ENCODE data around the gene ESRRB.

The ESRRB gene

DNA sequence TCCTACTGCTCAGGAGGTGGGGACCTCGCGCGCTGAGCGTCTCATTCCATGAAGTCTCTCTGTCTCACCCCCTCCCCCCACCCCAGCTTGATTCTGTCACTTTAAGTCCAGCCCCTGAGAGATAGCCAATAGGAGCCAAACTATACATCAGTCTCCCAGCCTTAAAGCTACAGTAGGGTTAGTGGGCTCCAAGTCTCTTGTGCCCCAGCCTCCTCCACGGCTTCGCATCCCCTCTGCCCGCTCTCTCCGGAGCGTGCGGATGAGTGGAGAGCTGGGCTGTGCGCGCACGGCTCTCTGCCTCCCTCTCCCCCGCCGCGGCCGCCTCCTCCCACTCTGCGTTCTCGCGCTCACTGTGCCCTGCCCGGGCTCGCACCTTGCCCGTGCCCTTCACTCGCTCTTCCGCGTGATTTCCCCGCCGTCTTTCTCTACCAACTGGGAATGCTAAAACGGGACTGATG lies at the start of gene ESRRB:
Gene ESRRB, plus strand, starts transcription at position 191 of the 458 bp plus-strand sequence. Its CDS starts 265 bp downstream, at position 456.
- DNase-seq (ENCODE audit: low read depth): no peak

DNA sequence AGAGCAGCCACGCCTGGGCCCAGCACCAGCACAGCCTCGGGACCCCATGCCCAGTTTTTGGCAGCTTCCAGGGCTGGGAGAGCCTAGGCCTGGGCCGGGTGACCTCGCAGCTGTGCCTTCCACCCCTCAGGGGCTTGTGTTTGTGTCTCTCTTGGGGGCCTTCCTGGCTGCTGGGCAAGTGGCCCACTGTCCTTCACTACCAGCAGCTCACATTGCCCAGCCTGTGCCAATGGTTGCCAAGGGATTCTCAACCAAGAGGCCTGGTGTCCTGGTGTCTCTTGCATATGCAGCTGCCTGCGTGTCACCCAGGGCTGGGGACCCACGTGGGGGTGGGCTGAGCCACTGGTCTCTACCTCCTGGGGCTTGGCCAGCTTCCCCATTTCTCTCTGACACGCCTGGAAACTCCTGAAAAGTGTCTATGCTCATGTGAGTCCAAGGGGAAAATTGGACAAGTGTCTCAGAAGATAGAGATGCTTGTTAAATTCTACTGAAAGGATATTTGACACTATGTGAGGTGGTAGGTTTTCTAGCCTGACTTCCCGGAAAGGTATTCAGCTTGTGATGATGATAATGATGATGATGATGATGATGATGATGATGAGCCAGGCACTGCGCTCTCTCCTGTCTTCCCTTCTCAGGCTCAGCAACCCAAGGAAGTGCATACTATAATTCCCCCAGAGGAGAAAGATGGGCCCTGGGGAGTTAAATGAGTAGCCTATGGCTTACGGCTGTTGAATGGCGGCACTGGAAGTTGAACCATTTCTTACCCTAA lies 48.8 kb upstream of the ESRRB start:
- DNase-seq (ENCODE audit: low read depth): no peak

DNA sequence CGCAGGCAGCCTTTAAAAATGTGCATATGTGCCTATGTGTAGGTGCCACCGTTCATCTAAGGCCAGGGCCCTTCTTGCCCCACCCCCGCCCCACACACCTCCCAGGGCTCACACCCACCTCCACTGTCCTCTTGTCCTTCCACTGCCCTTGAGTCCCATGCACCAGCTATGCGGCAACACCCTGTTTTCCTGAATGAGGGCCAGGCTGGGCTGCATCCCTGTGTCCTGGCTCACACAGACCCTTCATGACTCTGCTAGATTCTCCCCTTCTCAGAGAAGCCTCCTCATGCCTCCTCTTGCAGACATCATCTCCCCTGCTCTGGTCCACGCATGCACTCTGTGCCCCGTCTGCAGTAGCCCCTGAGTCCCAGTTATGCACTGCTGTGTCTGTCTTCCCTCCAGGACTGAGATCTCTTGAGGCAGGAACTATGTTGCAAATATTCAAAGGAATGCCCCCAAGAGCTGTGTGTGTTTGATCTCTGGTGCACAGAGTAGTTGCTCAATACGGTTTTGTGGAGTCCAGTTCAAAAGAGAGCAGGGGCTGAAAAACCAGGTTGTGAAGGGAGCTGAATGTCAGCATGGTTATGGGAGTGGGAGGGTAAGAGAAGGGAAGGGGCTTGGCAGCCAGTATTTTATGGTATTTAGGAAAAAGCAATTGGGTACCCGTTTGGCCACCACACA lies 47.3 kb upstream of the ESRRB start:
- no peak for DNase-seq (ENCODE audit: low read depth)

DNA sequence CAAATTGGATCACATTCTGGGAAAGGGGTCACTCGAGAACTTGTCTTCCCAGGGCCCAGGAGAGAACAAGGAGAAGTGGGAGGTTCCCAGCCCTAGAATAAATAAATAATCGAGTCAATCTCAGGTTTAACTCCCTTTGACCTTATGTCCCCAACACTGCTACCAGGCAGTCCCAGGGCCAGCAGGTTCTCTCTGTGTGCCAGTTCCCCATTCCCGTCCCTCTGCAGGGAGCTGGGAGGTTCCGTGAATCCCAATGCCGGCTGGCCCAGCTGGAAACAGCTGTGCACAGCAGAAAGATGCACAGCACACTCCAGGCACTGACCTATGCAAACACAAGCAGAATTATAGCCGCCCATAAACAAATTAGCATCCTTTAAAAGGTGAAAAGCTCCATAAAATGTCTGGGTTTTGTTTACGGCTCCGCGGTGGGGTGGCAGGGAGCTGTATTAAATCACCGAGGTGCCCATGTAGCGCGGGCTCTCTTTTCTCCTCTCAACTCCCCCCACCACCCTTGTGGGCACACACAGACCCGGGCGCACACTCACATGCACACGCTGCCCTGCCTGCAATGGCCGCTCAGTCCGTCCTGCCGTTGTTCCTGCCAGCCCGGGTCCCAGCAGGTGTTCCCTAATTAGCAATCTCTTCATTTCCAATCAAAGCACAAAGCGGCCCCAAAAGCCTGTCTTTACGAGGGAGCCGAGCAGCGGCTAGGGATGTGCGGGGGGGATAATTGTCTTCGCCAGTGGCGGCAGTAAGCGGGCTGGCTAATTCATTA lies 46.6 kb upstream of the ESRRB start:
- DNase-seq (ENCODE audit: low read depth): no peak

DNA sequence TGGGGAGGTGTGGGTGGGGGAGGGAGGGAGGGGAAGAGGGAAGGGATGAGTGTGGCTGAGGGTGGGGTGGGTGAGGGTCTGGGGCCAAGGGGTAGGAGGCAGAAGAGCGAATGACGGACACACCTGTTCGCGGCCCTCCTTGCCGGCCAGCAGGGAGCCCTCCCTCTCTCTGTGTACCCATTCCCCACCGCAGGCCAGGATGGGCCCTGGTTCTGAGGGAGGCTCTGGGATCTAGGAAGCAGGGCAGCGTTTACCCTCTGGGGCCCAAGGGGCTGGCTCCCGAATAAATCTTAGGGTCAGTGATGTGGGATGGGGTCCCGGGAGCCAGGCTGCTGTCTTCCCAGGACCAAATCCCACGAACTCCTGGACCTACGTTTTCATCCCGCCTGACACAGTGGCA lies 46.0 kb upstream of the ESRRB start:
- no peak for DNase-seq (ENCODE audit: low read depth)

DNA sequence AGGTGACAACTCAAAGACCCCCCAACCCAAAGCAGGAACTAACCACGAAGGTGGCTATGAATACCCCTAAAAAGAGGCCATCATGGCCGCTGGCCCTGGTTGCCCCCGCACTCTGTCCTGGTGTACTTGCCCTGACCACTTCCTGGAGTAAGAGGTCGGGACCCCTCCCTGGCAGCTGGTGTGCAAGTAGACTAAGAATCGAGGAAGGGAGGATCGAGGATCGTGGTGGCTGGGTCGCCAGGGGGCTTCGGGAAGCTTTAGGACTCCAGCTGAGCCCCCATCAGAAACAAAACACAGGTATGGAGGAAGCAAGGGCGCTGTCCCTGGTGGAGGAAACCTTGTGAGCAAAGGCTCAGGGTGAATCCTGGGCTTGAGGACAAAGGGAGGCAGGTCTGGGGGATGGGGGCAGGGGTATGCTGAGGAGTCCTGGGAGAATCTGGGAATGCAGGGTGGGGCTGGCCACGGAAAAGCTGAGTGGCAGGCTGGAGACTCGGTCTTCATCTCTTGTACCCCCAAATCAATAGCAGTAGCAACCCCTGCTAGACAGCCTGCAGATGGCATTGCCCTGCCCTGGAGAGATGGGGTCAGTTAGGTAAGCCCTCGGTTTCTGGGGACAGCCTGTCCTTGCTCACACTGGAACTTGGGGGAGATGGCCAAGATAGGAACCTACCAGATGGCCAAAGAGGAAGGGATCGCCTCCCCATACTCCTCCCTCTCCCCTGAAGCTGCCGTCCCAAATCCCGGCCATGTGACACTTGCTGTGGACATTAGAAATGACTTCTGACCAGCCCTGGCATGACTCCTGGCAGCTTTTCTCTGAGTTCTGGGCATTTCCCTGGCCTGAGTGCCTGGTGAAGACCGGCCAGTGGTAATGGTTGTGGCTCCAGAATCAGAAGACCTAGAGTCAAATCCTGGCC lies 45.3 kb upstream of the ESRRB start:
- no peak for DNase-seq (ENCODE audit: low read depth)

DNA sequence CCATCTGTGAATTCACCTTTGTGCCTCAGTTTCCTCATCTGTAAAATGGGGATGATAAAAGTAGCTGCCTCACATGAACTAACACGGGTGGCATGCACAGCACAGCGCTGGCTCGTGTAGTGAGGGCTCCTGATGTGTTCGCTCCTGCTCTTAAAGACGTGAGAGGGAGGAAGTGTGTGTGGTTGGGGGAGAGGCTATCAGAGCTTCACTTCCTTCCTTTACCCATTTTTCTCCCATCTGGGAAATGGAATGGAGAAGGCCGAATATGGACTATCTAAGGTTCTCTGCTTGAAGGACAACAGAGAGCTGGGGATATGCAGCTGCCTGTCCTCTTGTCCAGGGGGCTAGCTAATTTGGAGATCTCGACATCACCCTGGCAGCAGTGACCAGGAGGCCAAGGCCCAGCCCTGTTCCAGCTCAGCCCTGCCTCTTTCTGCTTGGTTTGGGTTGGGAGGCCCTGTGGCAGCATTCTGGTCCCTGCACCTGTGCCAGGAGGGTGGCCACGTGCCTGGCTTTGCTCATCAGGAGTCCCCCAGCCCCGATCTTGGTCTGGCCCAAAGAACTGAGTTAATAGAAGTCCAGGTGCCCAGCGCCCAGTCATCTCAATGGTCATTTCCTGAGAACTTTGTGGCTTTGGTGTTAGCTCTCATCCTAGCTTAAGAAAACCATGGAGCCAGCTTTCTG lies 44.5 kb upstream of the ESRRB start:
- no peak for DNase-seq (ENCODE audit: low read depth)

DNA sequence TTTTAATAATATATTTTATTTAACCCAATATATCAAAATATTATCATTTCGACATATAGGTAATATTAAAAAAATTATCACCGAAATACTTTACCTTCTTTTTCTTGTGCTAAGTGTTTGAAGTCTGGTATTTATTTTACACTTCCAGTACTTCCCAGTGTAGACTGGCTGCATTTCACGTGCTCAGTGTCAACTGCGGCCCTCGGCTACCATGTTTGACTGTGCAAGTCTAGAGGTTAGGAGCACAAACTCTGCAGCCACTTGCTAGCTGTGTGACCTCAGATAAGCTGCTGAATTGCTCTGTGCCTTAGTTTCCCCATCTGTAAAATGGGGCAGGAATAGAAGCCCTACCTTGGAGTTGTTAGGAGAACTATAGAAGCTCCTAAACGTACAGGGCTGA lies 42.3 kb upstream of the ESRRB start:
- DNase-seq (ENCODE audit: low read depth): no peak

DNA sequence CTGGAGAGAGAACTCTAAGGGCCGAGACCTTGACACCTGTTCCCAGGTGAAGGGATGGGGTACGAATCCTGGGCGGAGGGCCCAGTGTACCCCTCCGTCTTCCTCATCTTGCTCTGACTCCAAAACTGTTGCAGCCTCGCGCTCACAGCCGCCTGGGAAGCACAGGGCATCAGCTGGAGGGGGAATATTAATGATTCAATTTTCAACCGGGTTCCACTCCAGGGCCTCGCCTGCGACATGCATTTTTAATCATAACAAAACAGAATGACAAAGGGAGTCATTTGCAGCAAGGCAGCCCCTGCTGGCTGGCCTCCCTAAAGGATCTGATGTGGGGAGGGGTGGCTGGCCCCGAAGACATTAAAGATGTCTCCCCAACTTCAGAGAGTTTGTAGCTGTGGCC lies 41.6 kb upstream of the ESRRB start:
- no peak for DNase-seq (ENCODE audit: low read depth)

DNA sequence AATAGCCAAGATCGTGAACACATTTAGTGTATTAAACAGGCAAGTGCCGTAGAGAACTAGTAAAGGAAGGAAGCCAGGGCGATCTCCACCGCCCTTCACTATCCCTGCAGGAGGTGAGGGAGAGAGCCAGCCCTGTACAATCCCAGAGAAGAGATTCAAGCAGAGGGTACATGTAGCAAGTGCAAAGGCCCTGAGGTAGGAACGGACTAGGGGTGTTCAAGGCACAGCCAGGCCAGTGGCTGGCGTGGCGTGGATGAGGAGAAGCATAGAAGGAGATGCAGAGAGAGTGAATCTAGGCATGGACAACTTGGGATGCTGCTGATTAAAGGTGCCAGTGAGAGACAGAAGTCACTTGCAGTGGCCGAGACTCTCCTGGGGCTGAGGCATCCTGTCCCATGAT lies 39.1 kb upstream of the ESRRB start:
- DNase-seq (ENCODE audit: low read depth): no peak

DNA sequence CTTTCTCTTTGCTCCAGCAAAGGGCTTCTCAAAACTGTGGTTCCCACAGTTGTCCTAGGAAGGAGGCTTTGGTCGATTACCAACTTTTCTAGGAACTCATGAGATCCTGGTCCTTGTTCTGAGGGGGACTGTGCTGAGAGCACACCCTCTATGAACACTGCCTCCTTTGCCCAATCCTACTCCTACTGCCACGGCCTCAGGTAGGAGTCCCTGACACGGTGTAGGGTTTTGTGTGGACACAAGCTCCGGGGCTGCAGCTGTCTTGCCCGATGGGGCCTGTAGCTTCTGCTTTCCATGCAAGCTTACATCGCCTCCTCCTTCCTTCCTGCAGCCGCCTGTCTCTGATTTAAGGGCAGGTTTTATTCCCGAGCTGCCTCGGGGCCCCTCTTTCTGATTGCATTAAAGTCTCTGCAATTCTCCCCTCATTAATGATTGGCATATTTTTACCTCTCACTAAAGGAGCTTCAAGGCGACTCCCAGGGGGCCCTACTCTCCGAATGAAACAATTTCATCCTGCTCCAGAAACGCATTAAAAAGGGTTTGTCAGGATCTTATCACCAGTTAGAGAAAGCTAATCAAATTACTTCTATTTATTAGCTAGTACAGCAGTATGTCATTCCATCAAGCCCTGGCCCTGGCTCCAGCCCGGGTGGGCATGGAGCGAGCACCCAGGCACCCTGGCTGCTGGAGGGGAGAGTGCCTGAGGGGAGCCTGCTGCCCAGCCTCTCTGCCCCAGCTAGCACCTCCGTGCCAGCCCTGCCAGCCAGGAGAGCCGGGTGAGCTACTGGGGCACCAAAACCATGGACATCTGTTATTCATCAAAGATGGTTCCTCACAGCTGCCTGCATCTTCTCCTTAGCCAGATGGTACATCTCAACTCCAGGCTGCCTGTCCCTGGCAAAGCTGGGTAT lies 38.0 kb upstream of the ESRRB start:
- DNase-seq (ENCODE audit: low read depth): no peak

DNA sequence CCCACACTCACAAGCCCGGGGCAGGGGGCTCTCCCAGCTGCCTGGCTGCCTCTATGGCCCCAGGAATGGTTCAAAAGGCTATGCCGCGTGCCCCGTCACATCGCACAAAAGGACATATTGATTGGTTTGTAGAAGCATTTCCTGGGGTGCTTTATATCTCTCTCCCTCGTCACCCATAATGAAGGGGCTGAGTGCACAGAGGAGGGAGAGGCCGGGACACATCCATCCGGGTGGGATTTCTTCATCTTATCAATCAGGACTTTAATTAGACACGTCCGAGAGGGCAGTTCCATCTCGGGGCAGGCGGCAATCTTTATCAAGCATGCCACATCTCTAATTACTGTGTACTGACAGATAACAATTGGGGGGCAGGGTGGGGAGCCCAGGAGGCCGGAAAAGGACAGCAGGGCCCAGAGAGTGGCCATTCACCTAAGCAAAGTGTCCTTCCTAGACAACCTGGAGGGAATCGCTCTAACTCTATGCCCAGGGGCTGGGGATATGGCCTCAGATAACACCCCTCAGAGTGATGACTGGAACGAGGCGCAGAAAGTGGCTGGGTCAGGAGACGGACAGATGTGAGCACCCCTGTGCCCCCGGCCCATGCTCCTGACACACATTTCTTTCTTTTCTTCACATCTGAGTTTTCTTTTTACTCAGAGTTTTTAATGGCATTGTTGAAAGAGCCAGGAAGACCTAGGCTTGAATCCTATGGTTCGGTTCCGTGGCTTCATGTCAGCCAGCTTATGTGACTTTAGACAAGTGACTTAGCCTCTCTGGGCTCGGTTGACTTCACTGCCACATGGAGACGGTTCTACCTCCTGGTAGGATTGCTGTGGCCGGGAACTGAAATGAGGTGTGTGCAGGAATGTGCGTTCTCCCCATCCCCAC lies 36.0 kb upstream of the ESRRB start:
- no peak for DNase-seq (ENCODE audit: low read depth)

DNA sequence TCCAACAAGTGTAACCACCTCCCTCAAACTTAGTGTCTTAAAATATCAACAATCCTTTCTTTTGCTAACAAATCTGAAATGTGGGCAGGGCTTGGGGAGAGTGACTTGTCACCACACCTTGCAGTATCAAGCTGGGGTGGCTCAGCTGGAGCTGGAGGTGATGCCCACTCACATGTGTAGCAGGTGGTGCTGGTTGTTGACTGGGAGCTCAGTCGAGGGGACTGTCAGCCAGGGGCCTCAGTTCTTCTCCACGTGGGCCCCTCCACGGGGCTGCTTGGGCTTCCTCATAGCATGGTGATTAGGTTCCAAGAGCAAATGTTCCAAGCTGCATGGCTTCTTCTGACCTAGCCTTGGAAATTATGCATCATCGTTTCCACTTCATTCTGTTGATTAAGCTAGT lies 32.6 kb upstream of the ESRRB start:
- no peak for DNase-seq (ENCODE audit: low read depth)

DNA sequence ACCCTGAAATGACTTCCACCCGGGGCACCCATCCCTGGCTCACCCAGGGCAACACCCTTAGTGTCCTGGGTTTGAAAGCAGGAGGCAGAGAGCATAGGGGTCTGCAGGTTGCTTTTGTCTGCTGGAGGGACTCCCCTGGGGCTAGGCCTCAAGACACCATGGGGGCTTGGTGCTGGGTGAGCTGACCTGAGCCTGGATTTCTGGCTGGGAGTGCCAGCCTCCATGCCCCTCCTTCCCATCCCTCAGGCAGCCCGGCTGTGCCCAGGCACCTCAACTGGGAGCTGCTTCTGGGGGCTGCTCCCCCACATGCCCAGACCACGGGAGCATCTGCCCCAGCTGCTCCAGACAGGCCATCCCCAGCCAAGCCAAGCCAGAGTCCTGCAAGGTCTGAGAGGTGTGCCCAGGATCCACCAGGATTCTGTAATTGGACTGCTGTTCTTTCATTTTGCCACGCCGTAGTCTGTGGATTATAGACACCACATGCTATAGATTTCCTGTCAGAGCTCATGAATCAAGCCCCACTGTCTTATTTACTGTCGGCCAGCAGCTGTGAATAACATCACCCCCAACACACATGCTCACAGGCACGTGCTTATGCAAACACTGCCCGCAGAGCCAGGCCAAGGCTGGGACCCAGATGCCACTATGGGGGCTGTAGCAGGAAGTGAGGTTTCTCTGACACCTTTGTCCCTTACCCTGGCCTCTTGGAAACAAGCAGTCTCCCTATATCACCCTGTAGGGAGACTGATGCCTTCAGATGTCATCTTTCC lies 29.4 kb upstream of the ESRRB start:
- no peak for DNase-seq (ENCODE audit: low read depth)

DNA sequence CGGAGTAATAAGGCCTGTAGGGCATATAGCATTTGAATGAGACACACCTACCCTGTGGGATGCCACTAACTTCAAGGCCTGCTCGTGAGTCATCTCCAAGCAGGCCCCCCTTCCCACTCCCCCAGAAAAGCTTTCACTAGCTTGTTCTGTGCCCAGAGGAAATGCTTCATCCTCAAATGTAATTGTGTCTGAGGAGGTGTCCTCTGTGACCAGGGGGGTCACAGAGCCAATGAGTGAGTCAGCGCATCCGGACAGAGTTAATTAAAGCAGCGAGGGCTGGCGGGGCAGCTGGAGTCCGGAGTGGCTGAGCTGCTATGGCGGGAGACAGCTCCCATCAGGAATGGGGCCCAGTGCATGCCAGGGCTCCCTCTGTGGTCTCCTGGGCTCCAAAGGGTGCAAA lies 27.0 kb upstream of the ESRRB start:
- DNase-seq (ENCODE audit: low read depth): peak; percentile 68

DNA sequence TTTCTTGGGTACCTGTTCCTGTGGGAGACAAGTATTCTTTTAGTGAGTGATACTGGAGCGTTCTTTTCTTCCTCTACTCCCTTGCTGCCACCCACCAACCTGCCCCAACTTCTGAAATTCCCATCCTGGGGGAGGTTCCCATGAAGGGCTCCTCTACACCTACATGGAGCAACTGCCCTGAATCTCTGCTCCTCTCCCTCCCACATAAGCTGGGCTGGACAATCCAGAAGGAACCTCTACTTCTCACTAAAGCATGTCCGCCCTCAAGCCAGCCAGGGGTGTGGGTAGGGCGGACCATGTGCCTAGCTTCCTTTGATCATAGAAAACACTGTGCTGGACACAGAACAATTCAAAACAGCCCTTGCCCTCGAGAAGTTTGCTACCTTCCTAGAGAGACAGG lies 25.9 kb upstream of the ESRRB start:
- no peak for DNase-seq (ENCODE audit: low read depth)

DNA sequence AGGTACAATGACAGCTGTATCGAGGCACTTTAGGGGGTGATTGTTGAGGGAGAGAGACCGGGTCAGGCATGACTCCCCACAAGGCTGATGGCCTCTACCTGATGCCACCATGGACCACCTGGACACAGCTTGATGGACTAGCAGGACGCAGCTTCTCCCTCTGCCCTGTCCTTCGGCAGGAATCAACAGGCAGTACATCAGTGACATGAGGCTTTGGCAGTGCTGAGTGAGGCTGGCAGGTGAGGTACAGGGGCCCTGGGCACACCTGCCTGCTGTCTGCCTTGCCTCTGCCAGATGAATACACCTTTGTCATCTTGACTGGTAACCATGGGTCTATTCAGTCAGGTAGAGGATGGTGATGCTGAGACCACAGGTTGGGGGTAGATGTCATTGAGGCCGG lies 25.3 kb upstream of the ESRRB start:
- DNase-seq (ENCODE audit: low read depth): no peak

DNA sequence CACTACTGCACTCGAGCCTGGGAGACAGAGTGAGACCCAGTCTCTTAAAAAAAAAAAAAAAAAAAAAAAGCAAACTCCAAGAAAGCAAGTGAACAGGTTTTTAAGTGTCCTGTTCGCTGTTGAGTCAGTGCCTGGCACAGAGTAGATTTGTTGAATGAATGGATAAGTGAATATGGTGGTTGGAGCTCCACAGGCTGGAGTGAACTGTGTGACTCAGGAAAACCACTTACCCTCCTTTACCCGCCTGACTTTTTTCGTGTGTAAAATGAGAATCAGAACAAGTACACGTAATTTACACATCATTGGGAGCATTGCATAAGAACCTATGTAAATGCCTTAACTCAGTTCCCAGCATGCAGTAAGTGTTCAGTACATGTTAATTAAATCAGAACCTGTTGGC lies 24.0 kb upstream of the ESRRB start:
- DNase-seq (ENCODE audit: low read depth): no peak

Data from HS-5 (cell line).